ENCODE data around the gene MED15.
"Not testable (repeated sequence)": the region's sequence is repeated elsewhere in the genome, so short reads cannot be mapped to it uniquely, and the experiment has no call there.

Gene MED15

GRCh38 chr22:20615533-20616450 is 108.4 kb downstream of the MED15 start:
- no peak overlapping the region for H3K4me3 ChIP-seq
- H3K36me3 ChIP-seq (ENCODE audit: insufficient read depth, low read length): no peaks in the 10 kb centered on the region
- DNase-seq (ENCODE audit: low read depth, low spot score): no peak
- no peak overlapping the region for H3K9ac ChIP-seq (ENCODE audit: insufficient read length)
- no peaks in the 10 kb centered on the region for H3K9me3 ChIP-seq (ENCODE audit: low read depth, low read length)
- H3K27ac ChIP-seq: no peak overlapping the region
- TF ChIP-seq EZH2 (IDR thresholded peaks at IDR 0.05): no peak
- no peak for TF ChIP-seq POLR2AphosphoS5 (IDR thresholded peaks at IDR 0.05; ENCODE audit: borderline replicate concordance, low read depth, low read length)
- TF ChIP-seq FOXP2 (optimal IDR thresholded peaks at IDR 0.05; ENCODE audit: control extremely low read depth, extremely low read length, insufficient read depth): no peak

- H3K9me3 ChIP-seq (ENCODE audit: low read depth, low read length): no peaks in the 10 kb centered on the region
- no peak for DNase-seq (ENCODE audit: low read depth, low spot score)
- no peak overlapping the region for H3K4me3 ChIP-seq
- no peaks in the 10 kb centered on the region for H3K36me3 ChIP-seq (ENCODE audit: insufficient read depth, low read length)
- H3K27ac ChIP-seq: no peak overlapping the region
- H3K9ac ChIP-seq (ENCODE audit: insufficient read length): no peak overlapping the region
- no peak for TF ChIP-seq POLR2AphosphoS5 (IDR thresholded peaks at IDR 0.05; ENCODE audit: borderline replicate concordance, low read depth, low read length)
- TF ChIP-seq FOXP2 (optimal IDR thresholded peaks at IDR 0.05; ENCODE audit: control extremely low read depth, extremely low read length, insufficient read depth): no peak
These were observed 109.1 kb downstream of the MED15 start for GRCh38 chr22:20616451-20617043.

GRCh38 chr22:20618488-20618887 is 111.1 kb downstream of the MED15 start:
- no peak overlapping the region for H3K27ac ChIP-seq
- H3K36me3 ChIP-seq (ENCODE audit: insufficient read depth, low read length): no peaks in the 10 kb centered on the region
- H3K9me3 ChIP-seq (ENCODE audit: low read depth, low read length): no peaks in the 10 kb centered on the region
- no peak for DNase-seq (ENCODE audit: low read depth, low spot score)
- no peak overlapping the region for H3K4me3 ChIP-seq
- no peak overlapping the region for H3K9ac ChIP-seq (ENCODE audit: insufficient read length)
- TF ChIP-seq POLR2AphosphoS5 (IDR thresholded peaks at IDR 0.05; ENCODE audit: borderline replicate concordance, low read depth, low read length) (no peak), FOXP2 (optimal IDR thresholded peaks at IDR 0.05; ENCODE audit: control extremely low read depth, extremely low read length, insufficient read depth) (no peak), EZH2 (IDR thresholded peaks at IDR 0.05) (no peak)

GRCh38 chr22:20619045-20619892 is 111.9 kb downstream of the MED15 start:
- Histone ChIP-seq H3K4me3 (no peak overlapping the region), H3K36me3 (ENCODE audit: insufficient read depth, low read length) (no peaks in the 10 kb centered on the region), H3K27ac (no peak overlapping the region), H3K9ac (ENCODE audit: insufficient read length) (no peak overlapping the region), H3K9me3 (ENCODE audit: low read depth, low read length) (no peaks in the 10 kb centered on the region)
- DNase-seq (ENCODE audit: low read depth, low spot score): no peak
- no peak for TF ChIP-seq EZH2 (IDR thresholded peaks at IDR 0.05)
- no peak for TF ChIP-seq POLR2AphosphoS5 (IDR thresholded peaks at IDR 0.05; ENCODE audit: borderline replicate concordance, low read depth, low read length)
- no peak for TF ChIP-seq FOXP2 (optimal IDR thresholded peaks at IDR 0.05; ENCODE audit: control extremely low read depth, extremely low read length, insufficient read depth)

GRCh38 chr22:20619893-20620194 is 112.4 kb downstream of the MED15 start:
- not testable (repeated sequence) for H3K4me3 ChIP-seq; DNase-seq (ENCODE audit: low read depth, low spot score); H3K9ac ChIP-seq (ENCODE audit: insufficient read length); H3K27ac ChIP-seq; H3K9me3 ChIP-seq (ENCODE audit: low read depth, low read length); H3K36me3 ChIP-seq (ENCODE audit: insufficient read depth, low read length)

- no peak overlapping the region for H3K9ac ChIP-seq (ENCODE audit: insufficient read length)
- no peak for TF ChIP-seq EZH2 (IDR thresholded peaks at IDR 0.05)
- TF ChIP-seq POLR2AphosphoS5 (IDR thresholded peaks at IDR 0.05; ENCODE audit: borderline replicate concordance, low read depth, low read length): no peak
- TF ChIP-seq FOXP2 (optimal IDR thresholded peaks at IDR 0.05; ENCODE audit: control extremely low read depth, extremely low read length, insufficient read depth): no peak
- H3K36me3 ChIP-seq (ENCODE audit: insufficient read depth, low read length): no peaks in the 10 kb centered on the region
- no peak for DNase-seq (ENCODE audit: low read depth, low spot score)
- no peaks in the 10 kb centered on the region for H3K9me3 ChIP-seq (ENCODE audit: low read depth, low read length)
- H3K27ac ChIP-seq: no peak overlapping the region
- H3K4me3 ChIP-seq: no peak overlapping the region
These were observed 113.8 kb downstream of the MED15 start for GRCh38 chr22:20621162-20621561.

- Histone ChIP-seq H3K36me3 (ENCODE audit: insufficient read depth, low read length) (no peaks in the 10 kb centered on the region), H3K9me3 (ENCODE audit: low read depth, low read length) (no peaks in the 10 kb centered on the region), H3K27ac (no peak overlapping the region), H3K9ac (ENCODE audit: insufficient read length) (no peak overlapping the region), H3K4me3 (no peak overlapping the region)
- DNase-seq (ENCODE audit: low read depth, low spot score): no peak
- TF ChIP-seq EZH2 (IDR thresholded peaks at IDR 0.05): no peak
- no peak for TF ChIP-seq FOXP2 (optimal IDR thresholded peaks at IDR 0.05; ENCODE audit: control extremely low read depth, extremely low read length, insufficient read depth)
- TF ChIP-seq POLR2AphosphoS5 (IDR thresholded peaks at IDR 0.05; ENCODE audit: borderline replicate concordance, low read depth, low read length): no peak
These were observed 115.4 kb downstream of the MED15 start for GRCh38 chr22:20622650-20623339.

- H3K4me3 ChIP-seq: no peak overlapping the region
- no peak overlapping the region for H3K9ac ChIP-seq (ENCODE audit: insufficient read length)
- H3K36me3 ChIP-seq (ENCODE audit: insufficient read depth, low read length): no peaks in the 10 kb centered on the region
- DNase-seq (ENCODE audit: low read depth, low spot score): no peak
- TF ChIP-seq FOXP2 (optimal IDR thresholded peaks at IDR 0.05; ENCODE audit: control extremely low read depth, extremely low read length, insufficient read depth) (no peak), EZH2 (IDR thresholded peaks at IDR 0.05) (no peak), POLR2AphosphoS5 (IDR thresholded peaks at IDR 0.05; ENCODE audit: borderline replicate concordance, low read depth, low read length) (no peak)
- H3K9me3 ChIP-seq (ENCODE audit: low read depth, low read length): no peaks in the 10 kb centered on the region
- H3K27ac ChIP-seq: no peak overlapping the region
These were observed 116.8 kb downstream of the MED15 start for GRCh38 chr22:20624161-20624616.

All from SK-N-MC (cell line).